IPS-15b (cell line): ENCODE results near the gene GASK1A.
"Not testable (repeated sequence)": the region's sequence is repeated elsewhere in the genome, so short reads cannot be mapped to it uniquely, and the experiment has no call there.

ENCODE experiments used
- H3K27me3 ChIP-seq: one replicate; pipeline ENCODE4 v1.6.1; 2013; ENCODE audit warnings: low read length; ENCODE audit not compliant: control insufficient read depth, insufficient read depth
- H3K36me3 ChIP-seq: one replicate; pipeline ENCODE4 v1.6.1; 2013; ENCODE audit warnings: low read length; ENCODE audit not compliant: control insufficient read depth, insufficient read depth
- H3K4me1 ChIP-seq: one replicate; pipeline ENCODE4 v1.6.1; 2013; ENCODE audit warnings: mild to moderate bottlenecking, low read length; ENCODE audit not compliant: control insufficient read depth, insufficient read depth
- H3K4me3 ChIP-seq: one replicate; pipeline ENCODE4 v1.5.1; 2013; ENCODE audit warnings: low read depth, low read length
- H3K9ac ChIP-seq: one replicate; pipeline ENCODE4 v1.6.1; 2013; ENCODE audit warnings: low read depth, mild to moderate bottlenecking, low read length
- H3K9me3 ChIP-seq: one replicate; pipeline ENCODE4 v1.6.1; 2013; ENCODE audit warnings: mild to moderate bottlenecking, low read length; ENCODE audit not compliant: control insufficient read depth, insufficient read depth

Gene GASK1A

DNA sequence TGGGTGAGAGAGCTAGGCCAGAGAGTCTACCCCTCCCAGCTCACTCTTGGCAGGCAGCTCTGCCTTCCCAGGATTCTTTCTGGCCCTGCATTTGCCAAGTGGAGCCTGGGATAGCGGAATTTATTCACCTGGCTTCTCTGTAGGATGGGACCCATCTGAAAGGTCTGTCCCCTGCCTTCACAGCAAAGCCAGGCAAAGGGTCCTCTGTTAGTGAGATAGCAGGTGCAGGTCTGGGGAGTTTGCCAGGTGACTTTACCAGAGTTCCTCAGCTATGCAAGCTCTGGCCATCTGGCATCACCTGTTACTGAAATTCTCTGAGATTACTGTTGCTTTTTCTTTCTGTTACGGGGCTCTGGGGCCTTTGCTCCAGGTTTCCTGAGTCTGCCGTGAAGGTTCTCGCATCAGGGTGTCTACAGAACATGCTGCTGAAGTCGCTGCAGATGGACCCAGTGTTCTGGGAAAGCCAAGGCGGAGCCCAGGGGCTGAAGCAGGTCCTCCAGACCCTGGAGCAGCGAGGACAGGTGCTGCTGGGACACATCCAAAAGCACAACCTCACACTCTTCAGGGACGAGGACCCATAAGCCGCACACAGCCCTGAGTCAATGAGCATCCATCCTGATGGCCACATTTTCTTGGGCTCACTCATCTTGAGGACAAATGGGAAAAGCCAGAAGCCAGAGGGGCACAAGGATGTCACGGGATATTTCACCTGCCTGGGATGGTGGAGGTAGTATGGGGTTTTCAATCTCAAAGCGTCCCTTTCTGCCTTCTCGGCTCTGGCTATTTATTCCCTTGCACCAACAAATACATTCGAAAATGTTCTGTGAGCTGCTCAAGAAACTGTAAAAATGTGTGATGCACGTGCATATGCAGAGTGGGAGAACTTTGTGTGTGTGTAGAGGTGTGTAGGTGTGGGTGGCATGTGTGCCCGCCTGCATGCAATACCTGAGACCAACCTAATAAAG lies 77.0 kb downstream of the GASK1A start:
- Histone ChIP-seq H3K4me1 (no peaks in the 10 kb centered on the region), H3K27me3 (peaks cover 3% of the 10 kb centered on the region), H3K4me3 (no peak overlapping the region), H3K9me3 (no peaks in the 10 kb centered on the region), H3K36me3 (no peaks in the 10 kb centered on the region), H3K9ac (no peak overlapping the region)

DNA sequence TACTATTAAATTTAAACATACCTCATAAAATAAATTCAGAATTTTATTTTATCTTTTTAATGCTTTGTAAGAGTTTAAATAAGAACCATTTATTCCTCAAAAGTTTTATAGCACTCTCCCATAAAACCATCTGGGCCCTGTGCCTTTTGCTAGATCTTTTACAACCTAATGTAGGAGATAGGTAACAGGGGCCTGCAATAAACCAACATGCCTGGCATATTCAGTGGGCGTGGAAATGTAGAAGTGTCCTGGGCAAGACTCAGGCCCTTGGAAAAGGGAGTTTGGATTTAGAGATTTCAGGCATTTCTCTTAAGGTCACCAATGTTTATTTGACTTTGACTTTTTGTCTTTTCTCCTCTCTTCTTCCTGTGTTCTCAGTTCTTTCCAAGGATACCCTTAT lies 80.3 kb downstream of the GASK1A start:
- Histone ChIP-seq H3K36me3 (peaks cover 5% of the 10 kb centered on the region), H3K9ac (no peak overlapping the region), H3K27me3 (peaks cover 3% of the 10 kb centered on the region), H3K9me3 (no peaks in the 10 kb centered on the region), H3K4me1 (no peaks in the 10 kb centered on the region), H3K4me3 (no peak overlapping the region)

DNA sequence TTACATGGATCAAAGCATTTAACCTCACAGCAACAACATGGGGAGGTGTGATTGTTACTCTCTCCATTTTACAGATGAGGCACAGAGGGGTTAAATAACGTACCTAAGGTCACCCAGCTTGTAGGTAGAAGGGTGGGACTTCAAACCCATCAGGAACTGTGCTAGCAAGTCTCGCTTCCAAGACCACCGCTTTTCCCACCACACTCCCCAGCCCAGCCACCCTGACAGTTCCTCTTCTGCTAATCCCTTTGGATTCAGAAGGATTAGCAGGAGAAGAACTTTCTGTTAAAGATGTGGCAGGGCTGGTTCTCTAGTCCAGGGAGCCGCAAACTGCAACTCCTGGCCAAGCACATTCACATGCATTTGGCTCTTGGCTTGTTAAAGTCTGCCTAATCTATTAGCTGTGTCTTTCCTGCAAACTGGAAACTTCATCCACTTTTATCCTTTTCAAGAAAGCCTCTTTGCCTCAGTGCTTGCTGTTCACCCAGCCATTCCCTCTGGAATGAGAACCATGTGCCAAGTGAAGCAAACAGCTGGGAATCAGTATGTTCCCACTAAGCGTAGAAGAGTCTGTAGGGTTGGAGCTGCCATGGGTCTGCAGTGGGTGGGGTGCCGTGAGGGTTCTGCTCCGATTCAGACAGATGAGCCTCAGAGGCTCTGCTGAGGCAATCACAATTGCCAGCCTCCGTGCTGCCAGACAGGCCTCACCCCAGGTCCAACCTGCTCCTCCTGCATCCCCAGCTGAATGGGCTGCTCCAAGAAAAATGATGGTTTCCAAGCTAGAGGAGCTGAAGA lies 82.2 kb downstream of the GASK1A start:
- no peak overlapping the region for H3K9ac ChIP-seq
- no peaks in the 10 kb centered on the region for H3K9me3 ChIP-seq
- no peaks in the 10 kb centered on the region for H3K27me3 ChIP-seq
- no peak overlapping the region for H3K4me3 ChIP-seq
- H3K4me1 ChIP-seq = no peaks in the 10 kb centered on the region
- peaks cover 5% of the 10 kb centered on the region for H3K36me3 ChIP-seq

DNA sequence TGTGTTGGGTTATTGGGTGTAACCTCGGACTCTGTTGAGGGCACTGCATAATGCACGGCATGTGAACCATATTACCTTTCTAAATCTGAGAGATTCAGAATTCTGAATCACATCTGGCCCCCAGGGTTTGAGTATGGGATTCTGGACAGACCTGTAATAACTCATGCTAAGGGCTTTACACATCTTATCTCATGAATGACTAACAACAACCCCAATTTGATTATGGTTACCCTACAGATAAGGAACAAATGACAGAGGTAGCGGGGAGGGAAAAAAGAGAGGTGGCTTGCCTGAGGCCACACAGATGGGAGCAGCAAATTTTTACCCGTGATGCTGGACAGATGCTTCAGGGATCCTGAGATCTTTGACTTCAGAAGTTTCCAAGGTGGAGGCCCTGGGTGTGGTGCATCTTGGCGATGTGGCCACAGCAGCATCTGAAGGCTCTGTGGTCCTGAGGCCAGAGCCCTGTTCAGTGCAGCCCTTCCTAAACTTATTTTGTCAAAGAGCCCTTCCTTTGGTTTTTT lies 83.0 kb downstream of the GASK1A start:
- no peak overlapping the region for H3K9ac ChIP-seq
- H3K36me3 ChIP-seq = peaks cover 5% of the 10 kb centered on the region
- no peak overlapping the region for H3K4me3 ChIP-seq
- H3K9me3 ChIP-seq = no peaks in the 10 kb centered on the region
- no peaks in the 10 kb centered on the region for H3K27me3 ChIP-seq
- no peaks in the 10 kb centered on the region for H3K4me1 ChIP-seq

DNA sequence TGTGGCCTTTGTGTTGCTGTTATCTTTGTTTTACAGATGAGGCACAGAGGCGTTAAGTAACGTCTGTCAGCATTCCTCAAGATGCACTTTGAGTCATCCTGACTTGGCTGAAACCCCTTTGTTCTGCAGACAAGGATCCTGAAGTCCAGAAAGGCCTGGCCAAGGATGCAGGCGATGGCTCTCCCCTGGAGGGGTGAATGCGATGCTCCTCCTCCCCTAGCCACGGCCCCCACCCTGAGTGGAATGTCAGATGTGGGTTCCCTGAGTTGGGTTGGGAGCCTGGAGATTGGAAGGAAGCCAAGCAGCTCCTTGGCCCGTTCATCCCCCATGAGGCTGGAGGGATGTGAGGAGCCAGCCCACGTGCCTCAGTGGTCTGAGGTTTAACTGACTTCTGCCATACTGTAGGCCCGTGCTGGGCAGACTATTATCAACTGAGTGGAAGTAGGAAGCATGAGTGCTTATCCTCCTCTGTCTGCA lies 83.5 kb downstream of the GASK1A start:
- Histone ChIP-seq H3K27me3 (no peaks in the 10 kb centered on the region), H3K9me3 (no peaks in the 10 kb centered on the region), H3K9ac (no peak overlapping the region), H3K36me3 (peaks cover 5% of the 10 kb centered on the region), H3K4me1 (no peaks in the 10 kb centered on the region), H3K4me3 (no peak overlapping the region)

DNA sequence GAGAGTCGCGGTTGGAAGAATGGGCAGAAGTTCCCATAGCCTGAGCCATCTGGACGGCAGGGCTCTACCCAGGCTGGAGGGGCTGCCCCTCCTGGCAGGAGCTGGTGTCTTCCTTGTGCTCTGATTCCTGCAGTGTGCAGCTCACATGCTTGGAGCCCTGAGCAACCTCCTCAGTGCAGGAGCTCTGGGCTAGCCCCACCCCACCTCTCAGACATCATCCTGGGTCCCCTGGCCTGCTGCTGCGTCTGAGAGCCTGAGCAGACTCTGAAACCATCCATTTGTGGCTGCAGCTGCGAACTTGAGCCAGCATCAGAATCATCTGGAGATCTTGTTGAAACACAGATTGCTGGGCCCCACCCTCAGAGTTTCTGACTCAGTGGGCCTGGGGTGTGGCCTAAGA lies 84.0 kb downstream of the GASK1A start:
- Histone ChIP-seq H3K9me3 (no peaks in the 10 kb centered on the region), H3K4me1 (no peaks in the 10 kb centered on the region), H3K9ac (no peak overlapping the region), H3K36me3 (peaks cover 5% of the 10 kb centered on the region), H3K27me3 (no peaks in the 10 kb centered on the region), H3K4me3 (no peak overlapping the region)

DNA sequence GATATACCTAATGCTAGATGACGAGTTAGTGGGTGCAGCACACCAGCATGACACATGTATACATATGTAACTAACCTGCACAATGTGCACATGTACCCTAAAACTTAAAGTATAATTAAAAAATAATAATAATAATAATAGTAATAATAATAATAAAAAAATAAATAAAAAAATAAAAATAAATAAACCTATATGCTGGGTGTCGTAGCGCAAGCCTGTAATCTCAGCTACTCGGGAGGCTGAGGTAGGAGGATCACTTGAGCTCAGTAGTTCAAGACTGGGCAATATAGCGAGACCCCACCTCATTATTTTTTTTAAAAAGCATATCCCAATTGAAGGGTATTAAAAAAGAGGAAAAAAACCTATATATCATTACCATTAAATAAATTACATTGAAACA lies 91.6 kb downstream of the GASK1A start:
- not testable (repeated sequence) for H3K9me3 ChIP-seq, H3K9ac ChIP-seq, H3K4me3 ChIP-seq, H3K27me3 ChIP-seq, H3K36me3 ChIP-seq, H3K4me1 ChIP-seq

DNA sequence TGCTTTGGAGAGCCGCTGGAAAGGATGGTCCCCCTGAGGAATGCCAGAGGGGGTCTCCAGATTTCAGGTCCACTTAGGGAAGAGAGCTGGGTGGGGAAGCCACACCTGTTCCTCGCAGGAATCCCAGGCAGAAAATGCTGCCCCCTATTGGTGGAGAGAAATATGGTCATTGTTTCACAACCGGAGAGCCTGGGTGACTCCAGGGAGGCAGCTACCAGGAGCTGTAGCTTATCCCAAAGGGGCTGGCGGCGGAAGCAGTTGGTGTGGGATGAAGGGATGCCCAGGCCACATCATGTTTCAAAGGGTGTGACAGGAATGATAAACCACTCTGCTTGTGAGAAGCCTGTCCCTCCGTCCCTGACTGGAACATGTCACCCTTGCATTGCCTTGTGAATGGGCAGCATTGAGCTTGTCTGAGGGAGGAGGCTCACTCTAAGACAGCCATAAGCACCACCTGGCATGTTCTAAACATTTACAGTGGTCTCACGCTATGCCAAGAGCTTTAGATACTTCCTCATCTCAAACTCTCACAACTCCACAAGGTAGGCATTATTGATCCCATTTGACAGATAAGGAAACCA lies 92.3 kb downstream of the GASK1A start:
- Histone ChIP-seq H3K9ac (no peak overlapping the region), H3K4me3 (no peak overlapping the region), H3K9me3 (no peaks in the 10 kb centered on the region), H3K27me3 (no peaks in the 10 kb centered on the region), H3K4me1 (no peaks in the 10 kb centered on the region), H3K36me3 (no peaks in the 10 kb centered on the region)

DNA sequence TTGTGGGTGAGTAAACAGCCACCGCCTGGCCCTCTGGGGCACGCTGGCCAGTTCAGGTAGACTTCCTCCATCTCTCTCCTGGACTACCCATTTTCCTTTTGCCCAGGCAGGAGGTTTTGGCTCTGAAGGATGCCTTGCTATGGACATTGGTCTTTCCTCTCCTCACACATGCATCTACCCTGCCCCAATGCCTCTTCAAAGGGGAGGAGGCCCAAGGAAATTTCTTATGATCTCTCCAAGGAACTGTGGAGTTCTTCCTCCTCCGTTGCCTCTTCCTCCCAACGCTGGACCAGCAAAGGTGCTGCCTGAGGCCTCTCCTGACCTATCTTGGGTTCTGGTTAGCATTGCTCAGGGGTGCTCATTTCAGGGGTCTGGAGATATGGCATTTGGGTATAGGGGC lies 93.2 kb downstream of the GASK1A start:
- Histone ChIP-seq H3K4me1 (no peaks in the 10 kb centered on the region), H3K4me3 (no peak overlapping the region), H3K36me3 (no peaks in the 10 kb centered on the region), H3K9ac (no peak overlapping the region), H3K9me3 (no peaks in the 10 kb centered on the region), H3K27me3 (no peaks in the 10 kb centered on the region)

DNA sequence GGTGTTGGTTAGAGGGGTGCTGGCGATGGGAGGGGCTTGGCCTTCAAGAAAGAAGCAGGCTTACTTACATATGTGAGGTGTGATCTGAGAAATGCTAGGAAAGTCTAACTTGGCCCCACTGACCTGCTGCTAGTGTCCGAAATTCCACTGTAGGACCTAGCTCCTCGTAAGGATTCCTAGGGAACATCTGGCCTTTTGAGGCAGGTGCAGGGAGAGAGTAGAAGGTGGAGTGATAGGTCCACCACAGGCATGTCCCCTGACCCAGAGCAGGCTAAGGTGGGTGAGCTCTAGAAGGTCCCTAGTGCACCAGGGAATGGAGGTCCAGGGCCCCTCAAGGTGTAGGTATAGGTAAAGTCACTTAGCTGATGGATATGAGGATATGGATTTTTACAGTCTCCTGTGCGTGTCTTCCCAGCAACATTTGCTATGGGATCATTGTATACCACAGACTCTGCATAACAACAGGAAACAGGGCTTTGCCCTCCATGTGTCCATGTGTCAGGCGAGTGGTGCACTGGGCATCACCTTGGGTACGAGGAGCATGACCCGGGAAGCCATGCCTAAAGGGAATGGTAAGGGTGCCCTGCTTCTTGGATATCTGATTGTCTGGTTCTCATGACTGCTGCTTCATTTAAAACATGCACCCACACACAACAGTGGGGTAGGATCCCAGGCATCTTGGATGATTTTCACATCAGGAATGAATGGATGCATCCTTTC lies 94.2 kb downstream of the GASK1A start:
- H3K36me3 ChIP-seq = no peaks in the 10 kb centered on the region
- no peaks in the 10 kb centered on the region for H3K4me1 ChIP-seq
- H3K4me3 ChIP-seq = no peak overlapping the region
- H3K9me3 ChIP-seq = no peaks in the 10 kb centered on the region
- H3K9ac ChIP-seq = no peak overlapping the region
- no peaks in the 10 kb centered on the region for H3K27me3 ChIP-seq

DNA sequence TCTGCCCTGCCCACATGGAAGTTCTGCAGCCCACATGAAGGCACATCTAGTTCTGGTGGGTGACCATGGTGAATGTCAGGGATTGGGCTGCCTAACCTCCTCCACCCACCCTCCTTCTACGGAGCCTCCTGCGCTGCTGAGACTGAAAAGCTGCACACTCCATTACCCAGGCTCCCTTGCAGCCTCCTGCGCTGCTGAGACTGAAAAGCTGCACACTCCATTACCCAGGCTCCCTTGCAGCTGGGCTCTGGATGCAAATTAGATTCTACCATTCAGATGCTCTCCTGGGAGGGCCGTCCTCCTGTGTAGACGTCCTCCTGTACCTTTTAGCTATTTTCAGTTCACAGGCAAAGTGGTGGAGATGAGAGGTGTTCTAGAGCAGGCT lies 94.7 kb downstream of the GASK1A start:
- Histone ChIP-seq H3K9me3 (no peaks in the 10 kb centered on the region), H3K4me3 (no peak overlapping the region), H3K27me3 (no peaks in the 10 kb centered on the region), H3K36me3 (no peaks in the 10 kb centered on the region), H3K4me1 (no peaks in the 10 kb centered on the region), H3K9ac (no peak overlapping the region)
